Prostate gland (tissue), 2 donors: ENCODE measurements around the gene KCNJ6.

Source experiments
- CTCF ChIP-seq, 4 experiments: fragments of 200-600 bp in 2 of 4; fragments of 450-650 bp in 2 of 4; sonication (generic) in 2 of 4; IDR thresholded peaks; 1 replicate in 3 of 4; 2 replicates in 1 of 4; pipeline ENCODE4 v1.5.1; 2016 to 2019; ENCODE audit warnings: antibody characterized with exemption in 4 of 4, mild to moderate bottlenecking in 2 of 4, moderate library complexity in 2 of 4
- POLR2A ChIP-seq: fragments of 450-650 bp; IDR thresholded peaks from one replicate; pipeline ENCODE4 v1.6.1; 2016; ENCODE audit warnings: antibody characterized with exemption, mild to moderate bottlenecking
- POLR2AphosphoS5 ChIP-seq: sonication (generic); formaldehyde crosslinking; IDR thresholded peaks from one replicate; pipeline ENCODE4 v1.6.1; 2017; ENCODE audit warnings: antibody characterized with exemption

GRCh38 chr21:37746849-37747248 lies 169.4 kb downstream of the KCNJ6 start:
- TF ChIP-seq POLR2A (no peak), CTCF (IDR thresholded peaks at IDR 0.05) (no peak), POLR2AphosphoS5 (no peak)
